GM12878 (cell line): ENCODE results near the gene ANO3. TPM values are rescaled to one million over a fixed set of nuclear protein-coding genes. Genes with fewer than 3 reads are reported as not detected.

Experiments
- ATAC-seq: fragments of 200-7000 bp; cut with Tn5 transposase; 3 replicates; pipeline ENCODE4 v1.9.1; 2020; ENCODE audit warnings: mild to moderate bottlenecking, moderate library complexity
- BruUV-seq: library from RNA; stranded (reverse); fragments of 400-500 nt; replicated peaks from 2 replicates; lab custom pipeline; 2021; lab: Mats Ljungman, UMichigan
- CTCF ChIA-PET: fragments of 300-600 bp; sonication (Branson Sonifier 250); formaldehyde crosslinking; extraction: SDS; loops from one replicate; lab custom pipeline; 2021; ENCODE audit warnings: inconsistent platforms; lab: Yijun Ruan, JAX
- POLR2A ChIA-PET: fragments of 350-600 bp; formaldehyde crosslinking; extraction: SDS; loops from one replicate; lab custom pipeline; 2021; ENCODE audit warnings: inconsistent platforms; lab: Charles Lee
- RAD21 ChIA-PET: fragments of 300-600 bp; sonication (Branson Sonifier 250); formaldehyde crosslinking; loops from one replicate; lab custom pipeline; 2023; ENCODE audit warnings: antibody characterized with exemption; ENCODE audit not compliant: unreplicated experiment; lab: Charles Lee
- SMC1A ChIA-PET: fragments of 300-600 bp; sonication (Branson Sonifier 250); formaldehyde crosslinking; loops from one replicate; lab custom pipeline; 2023; ENCODE audit not compliant: unreplicated experiment, uncharacterized antibody; lab: Charles Lee
- DNase-seq: peaks from one replicate; pipeline ENCODE4 v3.0.0-alpha.2; 2011; ENCODE audit warnings: low read depth, low spot score
- FAIRE-seq: peaks from 3 replicates; lab custom pipeline; 2011; peaks lifted over from hg19 to GRCh38; lab: Jason Lieb, UNC
- H2AFZ ChIP-seq: 2 replicates; pipeline ENCODE4 v1.6.0; 2011; ENCODE audit warnings: low read depth, low read length, control low read depth; ENCODE audit not compliant: control insufficient read depth
- H3K27ac ChIP-seq: 2 replicates; pipeline ENCODE4 v1.5.1; 2011; ENCODE audit warnings: control low read depth; ENCODE audit not compliant: control insufficient read depth, insufficient read depth
- H3K27me3 ChIP-seq, 2 experiments: replicated peaks in 1 of 2; 2 replicates each; pipeline versions ENCODE4 v1.6.0 to v1.6.1; 2011; ENCODE audit warnings: low read length in 1 of 2; ENCODE audit not compliant: control insufficient read depth in 2 of 2, insufficient read depth in 2 of 2
- H3K36me3 ChIP-seq, 2 experiments: 2 replicates each; pipeline ENCODE4 v1.5.1; 2011; ENCODE audit warnings: low read length in 1 of 2; ENCODE audit not compliant: control insufficient read depth in 2 of 2, insufficient read depth in 2 of 2
- H3K4me1 ChIP-seq: 2 replicates; pipeline ENCODE4 v1.6.1; 2011; ENCODE audit warnings: mild to moderate bottlenecking, low read length, moderate library complexity, mixed read lengths; ENCODE audit not compliant: control insufficient read depth, insufficient read depth
- H3K4me2 ChIP-seq: 2 replicates; pipeline ENCODE4 v1.6.0; 2011; ENCODE audit warnings: control low read depth; ENCODE audit not compliant: control insufficient read depth, insufficient read depth
- H3K4me3 ChIP-seq: fragments of 200-600 bp; sonication (generic); 2 replicates; pipeline ENCODE4 v1.5.1; 2016
- H3K79me2 ChIP-seq: 2 replicates; pipeline ENCODE4 v1.6.0; 2011; ENCODE audit warnings: low read length; ENCODE audit not compliant: control insufficient read depth, insufficient read depth
- H3K9ac ChIP-seq: 2 replicates; pipeline ENCODE4 v1.8.0; 2011; ENCODE audit warnings: low read length, control low read depth, mixed read lengths; ENCODE audit not compliant: control insufficient read depth, insufficient read depth
- H3K9me3 ChIP-seq: replicated peaks from 3 replicates; pipeline ENCODE4 v1.5.1; 2011; ENCODE audit warnings: mild to moderate bottlenecking, low read length; ENCODE audit not compliant: control insufficient read depth, insufficient read depth
- H4K20me1 ChIP-seq: 2 replicates; pipeline ENCODE4 v1.6.0; 2011; ENCODE audit not compliant: control insufficient read depth, insufficient read depth
- BRCA1 ChIP-seq: IDR thresholded peaks from 2 replicates; pipeline ENCODE4 v1.6.1; 2011; ENCODE audit warnings: low read depth, low read length, improper control_type of control experiment
- E2F8 ChIP-seq: fragments of 450-650 bp; IDR thresholded peaks from 2 replicates; pipeline ENCODE4 v1.6.1; 2018; ENCODE audit warnings: mild to moderate bottlenecking, low read depth, moderate library complexity; ENCODE audit not compliant: partially characterized antibody
- EZH2 ChIP-seq: IDR thresholded peaks from 2 replicates; pipeline ENCODE4 v1.6.1; 2012; ENCODE audit warnings: low read depth, mild to moderate bottlenecking, control low read depth, inconsistent platforms, low read length, borderline replicate concordance; ENCODE audit not compliant: control insufficient read depth
- GATAD2B ChIP-seq: fragments of 450-650 bp; conservative IDR thresholded peaks from 2 replicates; pipeline ENCODE4 v1.6.1; 2017; ENCODE audit warnings: low read depth, mild to moderate bottlenecking, moderate library complexity
- NR2C2 ChIP-seq: IDR thresholded peaks from 2 replicates; pipeline ENCODE4 v1.6.1; 2011; ENCODE audit warnings: borderline replicate concordance, low read depth; ENCODE audit not compliant: control insufficient read depth, insufficient read length
- TBL1XR1 ChIP-seq: IDR thresholded peaks from 2 replicates; pipeline ENCODE4 v1.6.1; 2012; ENCODE audit warnings: low read depth, low read length, improper control_type of control experiment
- TCF12 ChIP-seq: IDR thresholded peaks from 2 replicates; pipeline ENCODE4 v1.6.1; 2011; ENCODE audit warnings: low read depth, mild to moderate bottlenecking, low read length
- YBX1 ChIP-seq: fragments of 450-650 bp; IDR thresholded peaks from 2 replicates; pipeline ENCODE4 v1.6.1; 2016; ENCODE audit warnings: antibody characterized with exemption
- YY1 ChIP-seq: IDR thresholded peaks from 2 replicates; pipeline ENCODE4 v1.6.1; 2011; ENCODE audit warnings: low read depth, mild to moderate bottlenecking, low read length
- ZBTB40 ChIP-seq: fragments of 450-650 bp; IDR thresholded peaks from 2 replicates; pipeline ENCODE4 v1.6.1; 2016; ENCODE audit warnings: mild to moderate bottlenecking, moderate library complexity, borderline replicate concordance
- ZNF687 ChIP-seq: fragments of 450-650 bp; IDR thresholded peaks from 2 replicates; pipeline ENCODE4 v1.6.1; 2017; ENCODE audit warnings: mild to moderate bottlenecking, moderate library complexity
- in situ Hi-C: fragments of 300-500 bp; cut with MboI; formaldehyde crosslinking; loops from 9 replicates; pipeline ENCODE4 v1.14.3; 2018; ENCODE audit warnings: mixed read lengths
- intact Hi-C: fragments of 100-400 bp; cut with micrococcal nuclease; formaldehyde crosslinking; loops from one replicate; pipeline ENCODE4 v1.14.2; 2022; ENCODE audit not compliant: unreplicated experiment
- polyA plus RNA-seq, 11 experiments: library from polyadenylated mRNA; depleted of rRNA in 4 of 11; unstranded in 6 of 11; stranded (reverse) in 5 of 11; fragments of >200 nt; fragmentation: Nextera tagmentation in 4 of 11; fragmentation: Illumina TruSeq in 1 of 11; extraction: Ambion mirVana in 4 of 11; extraction: Trizol in 1 of 11; gene quantifications; 1 replicate in 1 of 11; 2 replicates in 10 of 11; pipeline versions ENCODE4 v1.2.1 to v1.2.3, GENCODE V29; 2011 to 2016; ENCODE audit warnings: inconsistent platforms in 2 of 11, missing spikeins in 2 of 11, low read depth in 1 of 11
- total RNA-seq, 4 experiments: library from RNA; depleted of rRNA in 3 of 4; stranded (reverse); fragments of >200 nt in 3 of 4; fragmentation: Illumina TruSeq in 1 of 4; extraction: Trizol in 1 of 4; gene quantifications; 2 replicates each; pipeline versions ENCODE4 v1.2.1 to v1.2.3, GENCODE V29; 2013 to 2021

ANO3 gene
- total and polyA plus RNA-seq, 10 of the 15 experiments (the other 5 are each of a cell fraction or from before 2014, with no cell fraction given): 0.13 to 5.9 (median 0.44) TPM

- Histone ChIP-seq H3K79me2 (no peaks in the 10 kb centered on the region), H3K4me1 (no peaks in the 10 kb centered on the region), H3K4me2 (no peak overlapping the region), H3K9ac (no peak overlapping the region), H2AFZ (no peak overlapping the region), H3K27me3 (no peaks in the 10 kb centered on the region), H3K27ac (no peak overlapping the region), H3K36me3 (no peaks in the 10 kb centered on the region), H3K9me3 (no peaks in the 10 kb centered on the region), H4K20me1 (no peaks in the 10 kb centered on the region), H3K4me3 (no peak overlapping the region)
- ATAC-seq (no peak), FAIRE-seq (no peak), DNase-seq (no peak)
- CTCF ChIA-PET: no interaction called here
- BruUV-seq: no TSS peak
- SMC1A ChIA-PET: interaction anchor here (2.0 kb wide), 1 partner anchor 174 kb away, joined by 4 read pairs; no protein-coding TSS in a partner anchor
- in situ Hi-C loops (no loop called here), intact Hi-C loops (no loop called here)
- POLR2A ChIA-PET: interaction anchor here (1.3 kb wide), 1 partner anchor 17 kb away, joined by 4 read pairs; no protein-coding TSS in a partner anchor
- RAD21 ChIA-PET: no interaction called here
- no peak for TF ChIP-seq TCF12
- no peak for TF ChIP-seq ZBTB40
- no peak for TF ChIP-seq BRCA1
- TF ChIP-seq YBX1: no peak
- TF ChIP-seq NR2C2: no peak
- TF ChIP-seq GATAD2B: no peak
- no peak for TF ChIP-seq E2F8
- no peak for TF ChIP-seq YY1
- TF ChIP-seq ZNF687: no peak
- no peak for TF ChIP-seq TBL1XR1
- TF ChIP-seq EZH2: no peak
Observed at GRCh38 chr11:26465274-26465673, 133.3 kb downstream of the ANO3 start.
